Natural killer cell (primary cell): ENCODE results near the gene CHD5. TPM values are rescaled to one million over a fixed set of nuclear protein-coding genes. Genes with fewer than 3 reads are reported as not detected.

Experiments
- ATAC-seq, 3 donors: fragments of 150-1000 bp in 2 of 3; fragments of 200-7000 bp in 1 of 3; cut with Tn5 transposase; 1 replicate in 1 of 3; 2 replicates in 2 of 3; pipeline ENCODE4 v1.10.0; 2021; ENCODE audit warnings: mild to moderate bottlenecking in 2 of 3, moderate library complexity in 2 of 3
- DNase-seq, 2 donors: peaks; one replicate each; pipeline versions ENCODE4 v3.0.0 to v3.0.0-alpha.2; 2013 to 2021; ENCODE audit warnings: mixed read lengths in 1 of 2
- H3K27ac ChIP-seq: one replicate; pipeline ENCODE4 v1.5.1; 2013; ENCODE audit warnings: mild to moderate bottlenecking, low read length
- H3K27me3 ChIP-seq: one replicate; pipeline ENCODE4 v1.6.1; 2013; ENCODE audit warnings: low read length; ENCODE audit not compliant: control insufficient read depth, insufficient read depth
- H3K36me3 ChIP-seq: one replicate; pipeline ENCODE4 v1.6.1; 2013; ENCODE audit warnings: low read length; ENCODE audit not compliant: control insufficient read depth, insufficient read depth
- H3K4me1 ChIP-seq: one replicate; pipeline ENCODE4 v1.6.1; 2013; ENCODE audit warnings: low read length; ENCODE audit not compliant: control insufficient read depth, insufficient read depth
- H3K4me3 ChIP-seq: one replicate; pipeline ENCODE4 v1.5.1; 2013; ENCODE audit warnings: low read length
- H3K9me3 ChIP-seq: one replicate; pipeline ENCODE4 v1.6.1; 2013; ENCODE audit warnings: low read length; ENCODE audit not compliant: control insufficient read depth, insufficient read depth
- H3K27ac Mint-ChIP-seq, 2 donors: one replicate each; pipeline ENCODE4 v1.8.0; 2022; ENCODE audit warnings: mild to moderate bottlenecking in 2 of 2, mixed read lengths in 2 of 2, moderate library complexity in 1 of 2
- H3K27me3 Mint-ChIP-seq, 2 donors: one replicate each; pipeline ENCODE4 v1.8.0; 2022; ENCODE audit warnings: low read depth in 2 of 2, mixed read lengths in 2 of 2
- H3K36me3 Mint-ChIP-seq: one replicate; pipeline ENCODE4 v1.8.0; 2022; ENCODE audit warnings: mixed read lengths
- H3K4me1 Mint-ChIP-seq, 2 donors: one replicate each; pipeline ENCODE4 v1.8.0; 2022; ENCODE audit warnings: mixed read lengths in 2 of 2
- H3K4me3 Mint-ChIP-seq: one replicate; pipeline ENCODE4 v1.8.0; 2022; ENCODE audit warnings: mild to moderate bottlenecking, moderate library complexity, mixed read lengths
- H3K9me3 Mint-ChIP-seq, 2 donors: one replicate each; pipeline ENCODE4 v1.8.0; 2022; ENCODE audit warnings: mixed read lengths in 2 of 2
- CTCF ChIP-seq: fragments of 200-600 bp; IDR thresholded peaks from one replicate; pipeline ENCODE4 v1.8.0; 2022; ENCODE audit warnings: antibody characterized with exemption
- whole genome bisulfite sequencing: methylation state at CpG from one replicate; pipeline ENCODE4 v1.1.7; 2013; ENCODE audit warnings: missing lambda C conversion rate; ENCODE audit not compliant: insufficient coverage; 5-methylcytosine and 5-hydroxymethylcytosine counted together
- intact Hi-C: fragments of 100-400 bp; cut with micrococcal nuclease; formaldehyde crosslinking; loops from one replicate; pipeline ENCODE4 v1.14.2; 2022
- total RNA-seq, 4 donors: library from RNA; stranded (reverse); fragments of 120-200 nt in 1 of 4; gene quantifications; one replicate each; pipeline versions ENCODE4 v1.2.3 to v1.2.4, GENCODE V29; 2013 to 2022

Gene CHD5
- total RNA-seq, 3 donors from 2014 or later (not counting 1 experiment from before 2014, with no cell fraction given): 0.34 to 1.2 (median 0.73) TPM

- Mint-ChIP-seq H3K9me3 (no peaks in the 10 kb centered on the region), H3K36me3 (no peaks in the 10 kb centered on the region), H3K27ac (no peak overlapping the region), H3K4me3 (no peak overlapping the region), H3K4me1 (no peaks in the 10 kb centered on the region), H3K27me3 (peaks cover 0 to 9% of the 10 kb centered on the region in 2 donors)
- peaks cover 2% of the 10 kb centered on the region for H3K27me3 ChIP-seq
- WGBS: 79% methylated on average over 12 of the region's 12 CpGs
- no peak for TF ChIP-seq CTCF
- ATAC-seq: no peak
- H3K27ac ChIP-seq: no peak overlapping the region
- H3K4me3 ChIP-seq: no peak overlapping the region
- no peaks in the 10 kb centered on the region for H3K9me3 ChIP-seq
- no peaks in the 10 kb centered on the region for H3K4me1 ChIP-seq
- no peaks in the 10 kb centered on the region for H3K36me3 ChIP-seq
- intact Hi-C loops: no loop called here
- no peak for DNase-seq
Observed at GRCh38 chr1:6165441-6165985, 14.6 kb downstream of the CHD5 start.

GRCh38 chr1:6165027-6165426 is 15.1 kb downstream of the CHD5 start:
- H3K27me3 Mint-ChIP-seq: peaks cover 0 to 9% of the 10 kb centered on the region in 2 donors

GRCh38 chr1:6163973-6164617 is 16.0 kb downstream of the CHD5 start:
- WGBS: 81% methylated on average over 19 of the region's 19 CpGs
- H3K27me3 Mint-ChIP-seq: peaks cover 7 to 17% of the 10 kb centered on the region in 2 donors
- Histone ChIP-seq H3K4me1 (no peaks in the 10 kb centered on the region), H3K27ac (no peak overlapping the region), H3K4me3 (no peak overlapping the region), H3K27me3 (peaks cover 2% of the 10 kb centered on the region), H3K36me3 (no peaks in the 10 kb centered on the region), H3K9me3 (no peaks in the 10 kb centered on the region)
- no peaks in the 10 kb centered on the region for H3K36me3 Mint-ChIP-seq
- no peak overlapping the region for H3K4me3 Mint-ChIP-seq
- H3K9me3 Mint-ChIP-seq: no peaks in the 10 kb centered on the region
- no peak for ATAC-seq
- intact Hi-C loops: no loop called here
- no peaks in the 10 kb centered on the region for H3K4me1 Mint-ChIP-seq
- no peak overlapping the region for H3K27ac Mint-ChIP-seq
- no peak for DNase-seq
- no peak for TF ChIP-seq CTCF

More at GRCh38 chr1:6165027-6165426, 15.1 kb downstream of the CHD5 start:
- Mint-ChIP-seq H3K36me3 (no peaks in the 10 kb centered on the region), H3K9me3 (no peaks in the 10 kb centered on the region), H3K27ac (no peak overlapping the region), H3K4me3 (no peak overlapping the region), H3K4me1 (no peaks in the 10 kb centered on the region)
- Histone ChIP-seq H3K27me3 (peaks cover 2% of the 10 kb centered on the region), H3K36me3 (no peaks in the 10 kb centered on the region), H3K9me3 (no peaks in the 10 kb centered on the region), H3K4me1 (no peaks in the 10 kb centered on the region), H3K27ac (no peak overlapping the region), H3K4me3 (no peak overlapping the region)
- ATAC-seq (no peak), DNase-seq (no peak)
- TF ChIP-seq CTCF: no peak
- 79% methylated on average over 6 of the region's 7 CpGs for WGBS
- intact Hi-C loops: no loop called here
